ENCODE data around the gene SENP1.

The SENP1 gene

DNA sequence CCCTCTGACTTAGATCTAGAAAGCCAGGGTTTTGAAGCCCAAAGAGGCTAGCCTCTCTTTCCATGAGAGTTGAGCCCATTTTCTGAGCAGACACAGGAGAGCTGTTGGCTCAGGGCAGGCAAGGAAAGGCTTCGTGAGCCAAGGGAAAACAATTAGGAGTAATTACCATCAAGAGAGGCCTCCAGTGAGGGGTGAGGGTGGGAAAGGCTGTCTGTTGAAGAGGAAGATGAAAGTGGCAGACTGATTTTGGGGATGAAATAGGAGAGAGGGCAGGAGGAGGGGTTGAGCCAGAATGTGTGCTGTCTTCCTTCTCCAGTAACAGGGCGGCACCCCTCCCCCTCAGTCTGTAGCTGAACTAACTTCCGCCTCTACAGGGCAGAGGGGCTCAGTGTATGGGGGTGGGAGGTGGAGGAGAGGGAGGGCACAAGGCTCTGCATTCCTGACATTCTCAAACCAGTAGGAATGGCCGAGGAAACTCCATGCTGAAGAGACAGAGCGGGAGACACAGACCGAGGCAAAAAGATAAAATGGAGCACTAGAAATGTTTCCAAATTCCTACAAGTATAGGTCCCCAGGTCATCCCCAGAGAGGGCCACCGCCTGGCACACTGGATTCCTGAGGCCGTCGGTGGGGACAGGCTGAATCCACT, 68.5 kb downstream of the SENP1 start:
- Histone ChIP-seq H3F3A (ENCODE audit: insufficient read depth) (no peaks in the 10 kb centered on the region), H3K79me2 (ENCODE audit: insufficient read depth, low read length) (no peaks in the 10 kb centered on the region), H3K9me2 (replicated peaks; ENCODE audit: insufficient read depth, low read length) (no peaks in the 10 kb centered on the region), H3K36me3 (ENCODE audit: low read length) (no peaks in the 10 kb centered on the region), H3K27me3 (ENCODE audit: low read length) (no peaks in the 10 kb centered on the region), H2AFZ (ENCODE audit: low read depth, low read length, severe bottlenecking) (no peak overlapping the region), H3K4me2 (ENCODE audit: low read depth, low read length, poor library complexity, severe bottlenecking) (no peak overlapping the region), H3K9ac (ENCODE audit: low read length) (no peak overlapping the region), H3K9me3 (ENCODE audit: insufficient read depth, low read length) (no peaks in the 10 kb centered on the region), H3K27ac (ENCODE audit: low read depth, low read length) (no peak overlapping the region), H4K20me1 (ENCODE audit: low read depth, low read length) (no peaks in the 10 kb centered on the region), H3K4me3 (ENCODE audit: insufficient read depth, low read length, poor library complexity, severe bottlenecking) (no peak overlapping the region)
- TF ChIP-seq, protein P1, sequence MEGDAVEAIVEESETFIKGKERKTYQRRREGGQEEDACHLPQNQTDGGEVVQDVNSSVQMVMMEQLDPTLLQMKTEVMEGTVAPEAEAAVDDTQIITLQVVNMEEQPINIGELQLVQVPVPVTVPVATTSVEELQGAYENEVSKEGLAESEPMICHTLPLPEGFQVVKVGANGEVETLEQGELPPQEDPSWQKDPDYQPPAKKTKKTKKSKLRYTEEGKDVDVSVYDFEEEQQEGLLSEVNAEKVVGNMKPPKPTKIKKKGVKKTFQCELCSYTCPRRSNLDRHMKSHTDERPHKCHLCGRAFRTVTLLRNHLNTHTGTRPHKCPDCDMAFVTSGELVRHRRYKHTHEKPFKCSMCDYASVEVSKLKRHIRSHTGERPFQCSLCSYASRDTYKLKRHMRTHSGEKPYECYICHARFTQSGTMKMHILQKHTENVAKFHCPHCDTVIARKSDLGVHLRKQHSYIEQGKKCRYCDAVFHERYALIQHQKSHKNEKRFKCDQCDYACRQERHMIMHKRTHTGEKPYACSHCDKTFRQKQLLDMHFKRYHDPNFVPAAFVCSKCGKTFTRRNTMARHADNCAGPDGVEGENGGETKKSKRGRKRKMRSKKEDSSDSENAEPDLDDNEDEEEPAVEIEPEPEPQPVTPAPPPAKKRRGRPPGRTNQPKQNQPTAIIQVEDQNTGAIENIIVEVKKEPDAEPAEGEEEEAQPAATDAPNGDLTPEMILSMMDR (IDR thresholded peaks at IDR 0.05; ENCODE audit: insufficient read depth, low read length, poor library complexity, severe bottlenecking), result no peak
- no peak for TF ChIP-seq EZH2phosphoT487 (conservative IDR thresholded peaks at IDR 0.05; ENCODE audit: low read length)

DNA sequence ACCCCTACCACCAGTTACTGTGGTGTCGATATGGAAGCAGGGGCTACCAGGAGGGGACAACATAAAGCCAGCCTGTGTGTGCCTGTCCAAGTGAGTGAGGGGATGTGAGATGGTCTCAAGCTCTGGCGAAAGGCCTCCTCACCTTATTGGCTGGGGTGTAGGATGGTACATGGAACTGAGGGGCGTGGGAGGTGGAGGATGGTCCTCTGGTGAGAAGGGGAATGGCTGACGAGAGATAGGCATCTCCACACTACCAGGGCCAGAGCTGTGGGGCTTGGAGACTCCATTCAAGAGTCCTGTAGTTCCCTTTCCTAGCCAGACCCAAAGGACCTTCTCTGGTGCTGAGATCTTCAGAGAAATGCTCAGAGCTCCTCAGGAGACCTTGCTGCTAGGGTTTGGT, 69.1 kb downstream of the SENP1 start:
- H2AFZ ChIP-seq (ENCODE audit: low read depth, low read length, severe bottlenecking), result no peak overlapping the region
- H3K36me3 ChIP-seq (ENCODE audit: low read length), result no peaks in the 10 kb centered on the region
- H3K27ac ChIP-seq (ENCODE audit: low read depth, low read length), result no peak overlapping the region
- H3K9me3 ChIP-seq (ENCODE audit: insufficient read depth, low read length), result no peaks in the 10 kb centered on the region
- H4K20me1 ChIP-seq (ENCODE audit: low read depth, low read length), result no peaks in the 10 kb centered on the region
- no peak overlapping the region for H3K4me2 ChIP-seq (ENCODE audit: low read depth, low read length, poor library complexity, severe bottlenecking)
- no peak for TF ChIP-seq EZH2phosphoT487 (conservative IDR thresholded peaks at IDR 0.05; ENCODE audit: low read length)
- TF ChIP-seq, protein P1 (IDR thresholded peaks at IDR 0.05; ENCODE audit: insufficient read depth, low read length, poor library complexity, severe bottlenecking), result no peak
- H3K9me2 ChIP-seq (replicated peaks; ENCODE audit: insufficient read depth, low read length), result no peaks in the 10 kb centered on the region
- no peak overlapping the region for H3K9ac ChIP-seq (ENCODE audit: low read length)
- no peak overlapping the region for H3K4me3 ChIP-seq (ENCODE audit: insufficient read depth, low read length, poor library complexity, severe bottlenecking)
- H3K27me3 ChIP-seq (ENCODE audit: low read length), result no peaks in the 10 kb centered on the region
- H3F3A ChIP-seq (ENCODE audit: insufficient read depth), result no peaks in the 10 kb centered on the region
- H3K79me2 ChIP-seq (ENCODE audit: insufficient read depth, low read length), result no peaks in the 10 kb centered on the region

DNA sequence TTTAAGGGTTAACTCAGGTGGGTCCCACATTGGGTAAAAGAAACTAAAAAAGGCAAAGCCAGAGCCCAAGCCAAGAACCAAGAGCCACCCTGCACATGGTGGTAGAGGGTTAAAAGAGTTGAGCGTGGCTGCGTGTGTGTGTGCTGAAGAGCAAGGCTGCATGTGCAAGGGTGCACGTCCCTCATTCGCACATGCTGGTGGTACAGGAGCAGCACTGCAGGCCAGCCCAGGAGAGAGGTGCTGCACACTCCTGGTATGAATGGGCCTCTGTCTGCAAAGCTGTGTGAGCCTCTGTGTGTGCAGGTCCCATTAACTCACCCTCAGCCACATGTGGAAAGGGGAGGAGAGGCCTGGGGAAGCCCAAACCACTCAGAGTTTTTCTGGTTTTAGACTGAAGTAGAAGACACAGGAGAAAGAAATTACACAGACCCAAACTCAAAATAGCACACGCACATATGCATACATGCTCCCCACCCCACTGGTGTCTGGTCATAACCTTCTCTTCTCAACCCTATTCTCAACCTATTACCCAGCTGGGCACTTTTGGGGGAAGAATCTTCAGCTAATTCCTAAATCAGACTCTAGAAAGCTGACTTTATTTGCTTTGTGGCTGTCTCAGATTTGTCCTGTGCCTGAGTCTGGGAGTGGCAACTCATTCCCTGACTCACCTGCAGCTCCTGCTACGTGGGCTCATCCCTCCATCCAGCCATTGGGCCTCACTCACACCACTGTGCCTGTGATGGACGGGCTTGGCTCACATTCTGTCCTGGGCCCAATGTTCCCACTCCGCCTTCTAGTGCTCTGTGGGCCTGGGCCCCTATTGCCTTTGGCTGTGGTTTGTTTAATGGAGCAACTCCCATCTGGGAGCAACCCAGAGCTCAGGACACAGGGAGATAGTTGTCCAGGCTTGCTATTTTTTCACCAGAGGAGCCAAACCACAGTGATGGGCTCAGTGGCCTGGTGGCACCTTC, 70.8 kb downstream of the SENP1 start:
- TF ChIP-seq EZH2phosphoT487 (conservative IDR thresholded peaks at IDR 0.05; ENCODE audit: low read length), result no peak
- TF ChIP-seq, protein P1 (IDR thresholded peaks at IDR 0.05; ENCODE audit: insufficient read depth, low read length, poor library complexity, severe bottlenecking), result no peak
- Histone ChIP-seq H3K27ac (ENCODE audit: low read depth, low read length) (no peak overlapping the region), H3K36me3 (ENCODE audit: low read length) (no peaks in the 10 kb centered on the region), H3K27me3 (ENCODE audit: low read length) (no peaks in the 10 kb centered on the region), H3K9me2 (replicated peaks; ENCODE audit: insufficient read depth, low read length) (no peaks in the 10 kb centered on the region), H3K4me3 (ENCODE audit: insufficient read depth, low read length, poor library complexity, severe bottlenecking) (no peak overlapping the region), H3F3A (ENCODE audit: insufficient read depth) (no peaks in the 10 kb centered on the region), H3K79me2 (ENCODE audit: insufficient read depth, low read length) (no peaks in the 10 kb centered on the region), H3K9me3 (ENCODE audit: insufficient read depth, low read length) (no peaks in the 10 kb centered on the region), H3K4me2 (ENCODE audit: low read depth, low read length, poor library complexity, severe bottlenecking) (no peak overlapping the region), H4K20me1 (ENCODE audit: low read depth, low read length) (no peaks in the 10 kb centered on the region), H2AFZ (ENCODE audit: low read depth, low read length, severe bottlenecking) (no peak overlapping the region), H3K9ac (ENCODE audit: low read length) (no peak overlapping the region)

Measured in SU-DHL-6 (cell line).